T47D (cell line): ENCODE measurements around the gene AQP2.

Experiments used
- DNase-seq, 2 experiments: peaks; one replicate each; pipeline versions ENCODE4 v3.0.0 to v3.0.0-alpha.2; 2011 to 2012; ENCODE audit warnings: low read depth in 1 of 2, low spot score in 1 of 2
- JUND ChIP-seq: IDR thresholded peaks from 2 replicates; pipeline ENCODE4 v1.6.1; 2012; ENCODE audit warnings: low read depth
- in situ Hi-C: cut with HindIII; loops from 2 replicates; pipeline ENCODE4 v1.10.0; 2016; ENCODE audit warnings: low sequenced_read_pairs, low pct_unique_long_range_greater_than_20kb

AQP2 gene

DNA sequence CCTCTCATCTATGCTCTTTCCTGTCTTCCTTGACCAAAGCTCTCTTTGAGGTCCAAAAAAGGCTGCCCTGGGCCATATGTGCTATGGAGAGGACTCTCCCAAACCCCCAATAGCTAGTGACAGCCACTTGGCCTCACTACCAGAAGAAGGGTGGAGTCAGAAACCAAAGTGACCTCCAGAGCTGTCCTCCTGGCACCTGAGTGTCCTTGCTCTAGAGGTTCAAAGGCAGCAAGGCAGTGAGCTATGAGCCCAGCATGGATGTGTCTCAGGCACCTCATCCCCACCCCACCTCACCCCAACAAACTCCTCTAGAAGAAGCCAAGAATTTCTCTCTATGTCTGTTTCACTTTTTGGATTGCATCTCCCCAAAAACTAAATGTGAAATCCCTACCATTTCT lies 7.0 kb downstream of the AQP2 start:
- no peak for TF ChIP-seq JUND
- in situ Hi-C loops: no loop called here
- no peak for DNase-seq

DNA sequence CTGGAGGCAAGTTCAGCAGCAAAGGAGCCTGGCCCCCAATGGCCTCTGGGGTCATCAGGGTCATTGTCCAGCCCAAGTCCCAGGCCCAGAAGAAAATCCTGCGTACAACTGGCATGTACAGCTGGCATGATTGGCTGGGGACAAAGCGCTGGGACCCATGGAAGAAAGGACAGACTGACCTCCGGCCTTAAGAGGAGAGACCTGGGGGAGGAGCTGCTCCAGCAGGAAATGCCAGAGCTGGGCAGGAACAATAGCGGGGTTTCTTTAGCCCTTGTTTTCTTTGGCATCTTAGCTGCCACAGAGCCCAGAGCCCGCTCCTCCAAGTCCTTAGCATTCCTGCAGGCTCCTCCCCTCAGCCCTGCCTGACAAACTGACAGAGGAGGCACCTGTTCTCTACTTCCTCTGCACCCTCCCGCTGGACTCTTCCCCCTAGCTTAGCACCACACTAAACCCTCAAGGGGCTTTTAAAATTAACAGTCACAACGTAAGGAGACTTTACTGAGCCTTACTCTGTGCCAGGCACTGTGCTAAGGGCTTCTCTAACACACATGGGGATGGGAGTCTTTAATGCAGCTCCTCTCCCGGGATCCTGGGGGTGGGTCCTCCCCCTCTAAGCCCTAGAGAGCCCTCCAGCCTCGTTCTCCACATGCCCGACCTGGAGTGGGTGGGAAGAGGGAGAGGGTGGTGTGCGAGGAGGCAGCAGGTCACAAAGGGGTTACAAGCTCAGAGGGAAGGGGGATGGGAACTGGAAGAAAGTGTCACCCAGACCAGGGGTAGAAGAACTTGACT lies 9.3 kb downstream of the AQP2 start:
- peak; percentile 94 to 99 for DNase-seq

DNA sequence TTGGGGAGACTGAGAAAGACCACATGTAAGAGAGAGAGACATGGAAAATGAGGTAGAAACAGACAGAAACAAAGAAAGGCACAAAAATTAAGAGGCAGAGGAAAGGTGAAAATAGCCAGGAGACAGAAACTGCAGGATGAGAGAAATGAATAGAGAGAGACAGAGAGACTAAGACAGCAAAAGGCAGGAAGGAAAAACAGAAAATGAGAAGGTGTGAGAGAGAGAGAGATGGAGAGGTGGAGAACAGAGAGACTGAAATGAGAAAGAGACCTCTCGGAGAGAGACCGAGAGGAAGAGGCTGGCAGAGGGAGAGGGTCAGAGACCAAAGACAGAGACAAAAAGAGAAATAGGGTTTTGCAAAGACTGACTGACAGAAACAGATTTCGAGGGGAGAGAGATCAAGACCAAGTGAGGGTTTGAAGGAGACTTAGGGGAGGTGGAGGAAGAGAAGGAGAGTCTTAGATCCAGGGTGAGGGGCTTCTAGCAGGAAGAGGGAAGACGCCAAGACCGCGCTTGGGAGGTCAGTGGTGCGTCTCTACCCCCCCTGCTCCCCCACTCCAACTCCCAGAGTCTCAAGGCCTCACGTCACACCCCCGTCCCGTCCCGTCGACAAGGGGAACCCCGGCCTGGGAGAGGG lies 10.1 kb downstream of the AQP2 start:
- in situ Hi-C loops: no loop called here
- no peak for DNase-seq

More for the DNA sequence above, 9.3 kb downstream of the AQP2 start:
- in situ Hi-C loops: no loop called here
- no peak for TF ChIP-seq JUND

DNA sequence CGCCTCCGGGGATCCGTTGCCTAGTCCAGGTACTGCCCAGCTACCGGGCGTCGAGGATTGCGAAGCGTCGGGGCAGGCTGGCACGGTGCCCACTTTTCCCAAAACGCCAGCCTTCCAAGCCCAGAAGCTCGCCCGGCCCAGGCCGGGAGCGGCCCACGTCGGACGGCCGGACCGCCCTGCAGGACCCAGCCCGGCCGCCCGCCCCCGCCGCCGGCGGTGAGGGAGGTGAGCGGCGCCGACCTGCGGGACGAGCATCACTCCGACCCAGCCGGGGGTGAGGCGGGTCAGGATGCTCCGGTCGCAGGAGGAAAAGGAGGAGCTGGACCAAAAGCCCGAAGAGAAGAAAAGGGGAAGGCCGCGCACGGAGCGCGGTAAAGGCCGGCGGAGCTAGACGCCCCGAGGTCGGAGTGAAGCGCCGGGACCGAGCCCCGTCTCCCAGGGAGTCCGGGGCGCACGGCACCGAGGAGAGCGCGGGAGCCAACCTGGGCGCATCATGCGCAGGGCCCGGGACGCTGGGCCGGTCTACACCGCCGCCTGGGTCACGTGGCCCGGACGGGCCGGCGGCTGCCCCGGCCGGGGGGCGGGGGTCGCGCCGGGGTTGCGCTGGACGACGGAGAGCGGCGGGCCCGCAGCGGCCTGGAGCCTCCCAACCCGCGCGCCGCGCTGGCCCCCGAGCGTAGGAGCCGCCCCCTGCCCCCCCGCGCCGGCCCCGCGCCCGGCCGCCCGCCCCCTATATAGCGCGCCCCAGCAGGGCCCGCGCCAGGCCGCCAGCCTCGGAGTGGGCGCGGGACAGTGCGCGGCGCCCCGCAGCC lies 10.8 kb downstream of the AQP2 start, which contains the start of gene AQP5:
Gene AQP5, plus strand, starts transcription at position 762 of the 812 bp plus-strand sequence. CDS start 146 bp downstream, outside the sequence.
- in situ Hi-C loops: no loop called here
- no peak for DNase-seq
- TF ChIP-seq JUND: no peak

More for the DNA sequence above, 10.1 kb downstream of the AQP2 start:
- TF ChIP-seq JUND: no peak

DNA sequence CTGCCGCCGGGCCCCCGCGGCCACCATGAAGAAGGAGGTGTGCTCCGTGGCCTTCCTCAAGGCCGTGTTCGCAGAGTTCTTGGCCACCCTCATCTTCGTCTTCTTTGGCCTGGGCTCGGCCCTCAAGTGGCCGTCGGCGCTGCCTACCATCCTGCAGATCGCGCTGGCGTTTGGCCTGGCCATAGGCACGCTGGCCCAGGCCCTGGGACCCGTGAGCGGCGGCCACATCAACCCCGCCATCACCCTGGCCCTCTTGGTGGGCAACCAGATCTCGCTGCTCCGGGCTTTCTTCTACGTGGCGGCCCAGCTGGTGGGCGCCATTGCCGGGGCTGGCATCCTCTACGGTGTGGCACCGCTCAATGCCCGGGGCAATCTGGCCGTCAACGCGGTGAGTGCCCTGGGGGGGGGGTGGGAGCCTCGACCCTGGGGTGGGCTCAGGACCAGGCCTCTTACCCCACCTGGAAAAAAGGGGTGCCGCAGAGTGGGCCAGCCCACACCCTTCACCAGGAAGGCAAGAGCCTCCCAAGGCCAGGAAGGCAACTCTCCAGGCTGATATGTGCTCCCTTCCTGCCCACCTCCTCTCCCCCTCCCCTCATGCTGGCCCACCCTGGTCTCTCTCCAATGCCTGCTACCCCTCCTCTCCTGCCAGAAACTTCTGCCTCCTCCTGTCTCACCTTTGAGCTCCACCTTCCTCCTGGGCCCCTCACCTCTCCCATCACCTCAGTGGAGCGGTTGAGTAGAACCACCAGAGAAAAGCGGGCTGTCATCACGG lies 11.6 kb downstream of the AQP2 start:
- no peak for DNase-seq
- TF ChIP-seq JUND: no peak
- in situ Hi-C loops: no loop called here

DNA sequence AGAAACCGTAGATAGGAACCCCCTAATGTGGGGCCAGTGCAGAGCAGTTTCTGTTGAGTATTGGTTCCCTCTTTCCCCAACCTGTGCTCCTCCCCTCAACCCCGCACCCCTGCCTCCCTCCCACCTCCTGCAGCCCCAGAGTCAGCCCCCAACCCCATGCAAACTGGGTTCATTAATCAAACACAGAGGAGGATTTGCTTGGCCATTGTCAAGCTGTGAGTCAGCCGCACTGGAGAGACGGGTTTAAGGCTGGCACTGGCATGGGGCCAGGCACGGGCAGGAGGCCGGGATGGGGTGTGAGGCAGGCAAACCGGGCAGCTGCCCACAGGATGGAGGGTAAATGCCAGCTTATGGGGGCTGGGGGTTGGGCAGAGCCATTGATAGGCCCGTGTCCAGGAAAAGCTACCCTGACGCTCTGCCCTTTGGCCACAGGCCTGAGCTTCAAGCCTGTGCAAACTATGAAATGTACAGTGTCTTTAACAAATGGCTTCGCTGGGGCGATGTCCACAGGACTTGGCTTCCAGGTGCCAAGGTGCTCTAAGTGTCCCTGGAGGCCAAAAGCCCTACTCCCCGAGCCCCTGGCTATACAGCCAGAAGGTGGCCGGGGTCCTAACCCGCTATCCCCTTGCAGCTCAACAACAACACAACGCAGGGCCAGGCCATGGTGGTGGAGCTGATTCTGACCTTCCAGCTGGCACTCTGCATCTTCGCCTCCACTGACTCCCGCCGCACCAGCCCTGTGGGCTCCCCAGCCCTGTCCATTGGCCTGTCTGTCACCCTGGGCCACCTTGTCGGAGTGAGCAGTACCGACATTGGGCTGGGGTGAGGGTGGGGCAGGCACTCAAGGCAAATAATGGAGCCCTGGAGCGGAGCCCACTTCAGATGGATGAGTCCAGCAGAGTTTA lies 12.6 kb downstream of the AQP2 start:
- DNase-seq: peak; percentile 92 to 100
- TF ChIP-seq JUND: no peak
- in situ Hi-C loops: no loop called here

DNA sequence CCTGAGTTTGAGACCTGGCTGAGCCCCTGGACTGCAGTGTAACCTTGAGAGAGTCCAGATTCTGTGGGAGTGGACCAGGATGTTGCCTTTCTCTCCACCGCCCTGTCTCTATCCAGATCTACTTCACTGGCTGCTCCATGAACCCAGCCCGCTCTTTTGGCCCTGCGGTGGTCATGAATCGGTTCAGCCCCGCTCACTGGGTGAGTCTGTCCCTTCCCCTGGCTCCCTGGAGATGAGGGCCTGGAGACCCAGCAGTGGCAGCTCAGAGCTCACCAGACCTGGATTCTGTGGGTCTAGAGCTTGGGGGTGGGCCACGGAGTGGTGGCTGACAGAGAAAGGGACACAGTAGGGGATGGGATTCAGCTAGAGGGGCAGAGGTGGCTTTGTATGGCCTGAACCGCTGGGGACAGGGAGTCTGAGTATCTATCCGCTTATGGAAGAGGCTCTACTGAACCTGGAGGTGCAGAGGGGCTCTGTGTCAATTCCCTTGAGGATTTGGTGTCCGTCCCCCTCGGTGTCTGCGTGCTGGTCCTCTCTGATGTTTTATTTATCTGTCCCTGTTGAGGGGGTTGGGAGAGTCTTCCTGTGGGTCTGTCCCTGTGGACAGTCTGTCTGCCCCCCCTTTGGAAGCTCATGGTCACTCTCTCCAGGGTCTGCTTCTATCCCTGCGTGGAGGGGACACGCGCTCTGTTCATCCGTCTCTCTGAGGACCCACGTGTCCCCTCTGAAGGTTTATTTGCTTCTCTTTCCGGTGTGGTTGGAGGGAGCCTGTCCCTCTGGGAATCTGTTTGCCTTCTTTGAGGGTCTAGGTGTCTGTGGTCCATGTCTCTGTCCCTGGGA lies 13.7 kb downstream of the AQP2 start:
- no peak for DNase-seq
- in situ Hi-C loops: no loop called here
- TF ChIP-seq JUND: no peak

DNA sequence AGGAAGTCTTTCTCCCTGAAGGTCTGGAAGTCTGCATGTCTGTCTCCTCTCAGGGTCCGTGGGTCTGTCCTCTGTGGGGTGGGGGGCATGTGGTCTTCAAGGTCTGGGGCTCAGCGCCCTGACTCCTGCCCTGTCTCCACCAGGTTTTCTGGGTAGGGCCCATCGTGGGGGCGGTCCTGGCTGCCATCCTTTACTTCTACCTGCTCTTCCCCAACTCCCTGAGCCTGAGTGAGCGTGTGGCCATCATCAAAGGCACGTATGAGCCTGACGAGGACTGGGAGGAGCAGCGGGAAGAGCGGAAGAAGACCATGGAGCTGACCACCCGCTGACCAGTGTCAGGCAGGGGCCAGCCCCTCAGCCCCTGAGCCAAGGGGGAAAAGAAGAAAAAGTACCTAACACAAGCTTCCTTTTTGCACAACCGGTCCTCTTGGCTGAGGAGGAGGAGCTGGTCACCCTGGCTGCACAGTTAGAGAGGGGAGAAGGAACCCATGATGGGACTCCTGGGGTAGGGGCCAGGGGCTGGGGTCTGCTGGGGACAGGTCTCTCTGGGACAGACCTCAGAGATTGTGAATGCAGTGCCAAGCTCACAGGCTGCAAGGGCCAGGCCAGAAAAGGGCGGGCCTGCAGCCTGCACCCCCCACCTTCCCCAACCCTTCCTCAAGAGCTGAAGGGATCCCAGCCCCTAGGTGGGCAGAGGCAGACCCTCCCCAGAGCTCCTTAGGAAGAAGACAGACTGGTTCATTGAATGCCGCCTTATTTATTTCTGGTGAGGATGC lies 14.5 kb downstream of the AQP2 start:
- no peak for DNase-seq
- TF ChIP-seq JUND: no peak
- in situ Hi-C loops: no loop called here

DNA sequence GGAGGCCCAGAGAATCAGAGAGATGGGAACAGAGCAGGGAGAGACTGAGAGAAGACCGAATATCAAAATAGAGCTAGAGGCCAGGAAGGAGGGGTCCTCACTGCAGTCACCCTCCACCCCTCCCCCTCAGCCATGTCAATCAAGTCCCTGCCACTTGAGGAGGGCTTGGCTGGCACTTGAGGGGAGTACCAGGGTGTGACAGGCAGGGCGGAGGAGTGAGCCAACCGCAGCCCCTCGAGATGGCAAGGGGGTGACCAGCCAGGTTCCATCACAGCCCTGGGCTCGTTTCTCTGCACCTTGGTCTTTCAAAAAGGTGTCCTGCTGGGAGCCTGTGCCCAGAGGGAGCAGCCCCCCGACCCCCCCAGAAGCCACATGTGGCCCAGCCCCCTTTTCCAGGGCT lies 15.3 kb downstream of the AQP2 start:
- no peak for DNase-seq
- in situ Hi-C loops: no loop called here
- TF ChIP-seq JUND: no peak

DNA sequence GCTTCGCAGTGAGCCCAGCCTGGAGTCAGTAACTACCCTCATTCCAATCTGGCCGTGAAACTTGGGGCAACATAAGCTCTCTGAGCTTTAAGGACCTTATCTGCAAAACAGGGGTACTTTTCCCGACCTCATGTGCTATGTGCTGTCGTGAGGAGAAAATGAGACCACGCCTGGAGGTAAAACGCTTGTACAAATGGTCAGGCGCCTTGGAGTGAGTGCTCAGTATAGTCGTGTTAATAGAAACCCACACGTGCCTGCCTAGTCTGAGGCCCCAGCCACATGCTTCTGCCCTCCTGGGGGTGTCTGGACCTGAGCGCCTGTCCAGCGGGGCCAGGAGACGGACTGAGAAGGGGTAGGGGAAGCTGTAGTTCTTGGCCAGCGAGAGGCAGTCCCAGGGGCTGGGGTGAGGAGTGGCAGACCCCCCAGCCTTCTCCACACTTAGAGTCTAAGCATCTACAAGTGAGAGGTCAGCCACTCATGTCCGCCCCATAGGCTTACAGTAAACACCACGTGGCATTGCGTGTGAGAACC lies 16.0 kb downstream of the AQP2 start:
- DNase-seq: no peak
- no peak for TF ChIP-seq JUND
- in situ Hi-C loops: no loop called here
